Liver (tissue), 3 donors: ENCODE results near the gene ICA1L.
"Not testable (repeated sequence)": the region's sequence is repeated elsewhere in the genome, so short reads cannot be mapped to it uniquely, and the experiment has no call there.

Experiments
- JUND ChIP-seq, 2 donors: IDR thresholded peaks; 2 replicates each; pipeline ENCODE4 v1.6.1; 2016; ENCODE audit warnings: antibody characterized with exemption in 2 of 2
- SP1 ChIP-seq: IDR thresholded peaks from 2 replicates; pipeline ENCODE4 v1.6.1; 2018; ENCODE audit warnings: antibody characterized with exemption, mild to moderate bottlenecking
- ZBTB33 ChIP-seq: IDR thresholded peaks from 2 replicates; pipeline ENCODE4 v1.6.1; 2016; ENCODE audit warnings: antibody characterized with exemption
- TF ChIP-seq, protein P1 (sequence below): fragments of 150-350 bp; IDR thresholded peaks from 2 replicates; pipeline ENCODE4 v1.5.1; 2017; ENCODE audit warnings: improper control_type of control experiment, low read depth, low read length; ENCODE audit not compliant: missing input control
- donor health status: healthy.
- donor health status: healthy.

- not testable (repeated sequence) for TF ChIP-seq SP1; JUND (IDR thresholded peaks at IDR 0.05); ZBTB33
- TF ChIP-seq, protein P1, sequence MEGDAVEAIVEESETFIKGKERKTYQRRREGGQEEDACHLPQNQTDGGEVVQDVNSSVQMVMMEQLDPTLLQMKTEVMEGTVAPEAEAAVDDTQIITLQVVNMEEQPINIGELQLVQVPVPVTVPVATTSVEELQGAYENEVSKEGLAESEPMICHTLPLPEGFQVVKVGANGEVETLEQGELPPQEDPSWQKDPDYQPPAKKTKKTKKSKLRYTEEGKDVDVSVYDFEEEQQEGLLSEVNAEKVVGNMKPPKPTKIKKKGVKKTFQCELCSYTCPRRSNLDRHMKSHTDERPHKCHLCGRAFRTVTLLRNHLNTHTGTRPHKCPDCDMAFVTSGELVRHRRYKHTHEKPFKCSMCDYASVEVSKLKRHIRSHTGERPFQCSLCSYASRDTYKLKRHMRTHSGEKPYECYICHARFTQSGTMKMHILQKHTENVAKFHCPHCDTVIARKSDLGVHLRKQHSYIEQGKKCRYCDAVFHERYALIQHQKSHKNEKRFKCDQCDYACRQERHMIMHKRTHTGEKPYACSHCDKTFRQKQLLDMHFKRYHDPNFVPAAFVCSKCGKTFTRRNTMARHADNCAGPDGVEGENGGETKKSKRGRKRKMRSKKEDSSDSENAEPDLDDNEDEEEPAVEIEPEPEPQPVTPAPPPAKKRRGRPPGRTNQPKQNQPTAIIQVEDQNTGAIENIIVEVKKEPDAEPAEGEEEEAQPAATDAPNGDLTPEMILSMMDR: not testable (repeated sequence)
Observed at GRCh38 chr2:202805911-202806310, 65.7 kb downstream of the ICA1L start.
